GM19467 (cell line): ENCODE data around the gene TMEM200C.
A peak's percentile ranks its signal among the peaks of the same experiment; 100 is the strongest.
"Not testable (repeated sequence)": the region's sequence is repeated elsewhere in the genome, so short reads cannot be mapped to it uniquely, and the experiment has no call there.

ENCODE experiments used
- ATAC-seq: cut with Tn5 transposase; IDR thresholded peaks from one replicate; pipeline ENCODE4 v1.9.1; 2021; ENCODE audit warnings: mild to moderate bottlenecking, moderate library complexity; ENCODE audit not compliant: unreplicated experiment

Gene TMEM200C

DNA sequence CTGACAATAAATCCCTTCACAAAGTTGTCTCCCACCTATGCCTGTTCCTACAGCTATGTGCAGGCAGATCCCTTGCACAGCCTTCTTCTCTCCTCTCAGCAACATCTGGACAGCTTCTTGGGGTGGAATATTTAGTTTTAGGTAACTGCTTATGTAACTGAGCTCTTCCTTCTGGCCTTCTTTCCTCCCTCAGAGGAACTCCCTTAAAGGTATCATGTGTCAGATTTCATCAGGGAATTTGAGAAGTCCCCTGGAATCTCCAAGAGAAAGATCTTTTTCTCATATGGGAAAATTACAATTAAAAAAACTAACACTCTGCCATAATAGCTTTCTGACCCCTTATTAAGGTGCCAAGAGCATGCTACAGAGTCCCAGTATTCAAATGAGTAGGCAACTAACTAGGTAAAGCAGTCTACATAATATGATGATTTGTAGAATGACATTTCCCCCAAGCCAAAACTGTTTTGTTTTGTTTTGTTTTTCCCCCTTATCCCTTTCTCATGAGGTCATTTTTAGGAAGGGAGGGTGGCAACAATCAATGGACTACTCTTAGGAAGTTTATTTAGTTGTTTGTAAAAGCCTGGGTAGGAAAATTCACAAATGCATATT lies 2.4 kb downstream of the TMEM200C start:
- no peak for ATAC-seq

DNA sequence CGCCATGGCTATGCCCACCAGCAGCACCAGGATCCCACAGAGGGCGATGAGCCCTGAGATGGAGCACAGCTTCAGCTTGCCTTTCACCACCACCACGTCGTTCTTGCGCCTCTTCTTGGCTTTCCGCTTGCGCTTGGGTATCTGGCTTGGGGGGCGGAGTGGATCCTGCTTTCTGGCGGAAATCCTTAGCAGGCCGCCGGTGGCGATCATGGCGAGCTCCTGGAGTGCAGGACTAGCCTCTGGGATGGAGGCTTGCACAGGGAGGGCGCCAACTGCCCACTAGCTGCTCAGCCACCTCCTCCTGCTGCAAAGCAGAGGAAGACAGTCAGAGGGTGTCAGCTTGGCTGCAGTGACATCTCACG lies 3.5 kb downstream of the TMEM200C start:
- ATAC-seq: no peak

DNA sequence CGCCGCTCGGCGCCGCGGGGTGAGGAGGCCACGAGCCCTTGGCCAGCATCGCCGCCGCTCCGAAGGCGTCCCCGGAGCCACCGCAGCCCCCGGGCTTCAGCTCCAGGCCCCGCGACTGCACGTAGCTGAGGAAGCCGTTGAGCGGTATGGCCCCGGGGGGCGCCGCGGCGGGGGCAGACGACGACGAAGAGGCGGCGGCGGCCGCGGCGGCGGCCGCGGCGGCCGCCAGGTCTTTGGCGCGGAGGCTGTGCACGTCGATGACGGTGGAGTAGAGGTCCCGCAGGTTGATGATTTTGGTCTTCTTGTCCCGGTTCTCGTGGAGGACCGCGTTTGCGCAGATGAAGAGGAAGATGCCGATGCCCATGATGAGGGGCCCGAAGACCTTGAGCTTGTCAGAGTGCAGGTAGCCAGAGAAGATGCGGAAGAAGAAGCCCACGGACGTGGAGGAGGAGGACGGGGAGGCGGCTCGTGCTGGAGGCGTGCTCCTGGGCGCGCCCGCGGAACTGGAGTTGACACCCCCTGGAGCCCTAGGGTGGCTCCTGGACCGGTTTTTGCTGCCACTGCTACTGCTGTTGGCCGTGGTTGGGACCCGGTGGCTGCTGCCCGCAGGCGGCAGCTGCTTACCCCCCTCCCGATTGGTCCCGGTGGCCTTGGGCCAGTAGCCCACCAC lies 4.0 kb downstream of the TMEM200C start:
- ATAC-seq: no peak

DNA sequence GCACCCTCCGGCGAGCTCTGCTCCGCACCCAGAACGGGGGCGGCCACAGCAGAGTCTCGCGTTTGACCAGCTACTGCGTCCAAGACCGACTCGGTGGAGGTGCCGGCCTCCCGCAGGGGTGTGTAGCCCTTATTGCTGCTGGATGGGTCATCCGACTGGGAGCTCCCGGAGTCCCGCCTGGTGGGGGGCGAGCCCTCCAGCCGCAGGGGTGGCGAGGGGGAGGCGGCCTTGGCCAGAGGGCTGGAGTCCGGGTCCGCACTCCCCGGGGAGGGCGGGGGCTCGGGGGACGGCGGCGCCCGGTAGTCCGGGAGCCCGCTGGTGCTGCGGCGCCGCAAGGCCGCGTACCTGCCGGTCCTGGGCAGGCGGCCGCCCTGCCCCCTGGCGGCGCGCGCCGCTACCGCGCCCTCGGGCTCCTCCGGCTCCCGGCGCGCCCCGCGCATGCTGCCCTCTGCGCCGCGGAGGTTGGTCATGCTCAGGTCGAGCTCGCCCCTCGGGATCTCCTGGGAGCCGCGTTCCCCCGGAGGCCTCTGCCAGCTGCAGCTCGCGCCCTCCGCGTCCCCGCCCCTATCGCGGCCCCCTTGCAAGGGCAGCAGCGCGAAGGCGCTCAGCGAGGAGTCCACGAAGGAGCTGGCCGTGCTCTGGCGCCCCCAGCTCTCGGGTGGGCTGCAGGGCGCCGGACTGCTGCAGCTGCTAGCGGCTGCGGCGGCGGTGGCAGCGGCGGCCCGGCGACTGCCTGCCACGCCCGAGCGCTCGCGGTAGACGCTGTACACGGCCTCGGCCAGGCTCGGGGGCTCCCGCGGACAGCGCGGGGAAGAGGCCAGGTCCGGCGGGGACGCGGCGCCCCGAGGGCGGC lies 4.8 kb downstream of the TMEM200C start:
- ATAC-seq: peak; percentile 82

DNA sequence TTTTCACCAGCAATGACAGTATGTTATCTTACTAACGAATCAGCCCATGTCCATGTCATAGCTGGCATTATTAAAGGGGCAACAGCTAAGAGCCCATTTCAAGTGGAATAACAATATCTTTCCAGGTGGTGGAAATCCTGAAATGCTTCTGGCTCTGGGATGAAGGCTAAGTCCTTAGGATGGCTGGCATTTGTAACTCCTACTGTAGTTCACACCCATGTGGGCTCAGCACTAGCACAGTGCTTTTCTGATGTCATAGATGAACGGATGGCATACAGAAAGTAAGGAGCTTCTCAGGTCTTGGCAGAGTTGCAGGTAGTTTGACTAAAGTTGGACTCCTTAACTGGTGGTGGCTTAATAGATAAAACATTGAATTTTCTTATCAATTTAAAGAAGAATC lies 10.0 kb downstream of the TMEM200C start:
- no peak for ATAC-seq

DNA sequence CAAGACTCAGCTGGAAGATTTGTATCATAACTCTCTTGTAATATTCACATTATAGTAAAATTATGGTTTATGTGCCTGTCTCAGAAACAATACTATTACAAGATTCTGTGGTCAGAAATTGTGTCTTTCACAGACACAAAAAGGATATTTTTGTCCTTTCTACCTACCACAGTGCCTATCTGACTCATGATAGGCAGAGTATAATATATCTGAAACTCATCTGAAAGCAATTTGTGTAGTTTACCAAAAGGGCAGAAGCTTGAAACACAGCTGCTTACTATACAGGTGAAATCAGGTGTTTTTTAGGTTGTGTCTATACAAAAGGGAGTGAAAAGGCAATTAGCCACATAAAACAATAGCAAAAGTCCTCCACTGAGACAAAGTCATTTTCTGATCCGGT lies 10.9 kb downstream of the TMEM200C start:
- ATAC-seq: no peak

DNA sequence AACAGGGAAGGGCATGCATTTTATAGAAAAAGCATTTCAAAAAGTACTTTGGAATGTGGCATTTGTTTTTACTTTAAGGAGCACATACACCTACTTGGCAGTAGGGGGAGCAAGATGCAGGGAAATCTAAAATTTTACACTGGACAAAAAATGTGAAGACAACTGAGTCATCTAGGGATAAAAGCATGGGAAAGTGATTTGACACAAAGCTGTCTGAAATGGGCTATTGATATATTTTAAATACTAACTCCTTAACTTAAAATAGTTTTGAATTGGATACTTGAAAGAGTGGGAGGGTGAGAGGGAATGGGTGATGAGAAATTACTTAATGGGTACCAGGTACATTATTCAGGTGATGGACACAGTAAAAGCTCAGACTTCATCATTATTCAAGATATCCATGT lies 15.8 kb downstream of the TMEM200C start:
- ATAC-seq: no peak

DNA sequence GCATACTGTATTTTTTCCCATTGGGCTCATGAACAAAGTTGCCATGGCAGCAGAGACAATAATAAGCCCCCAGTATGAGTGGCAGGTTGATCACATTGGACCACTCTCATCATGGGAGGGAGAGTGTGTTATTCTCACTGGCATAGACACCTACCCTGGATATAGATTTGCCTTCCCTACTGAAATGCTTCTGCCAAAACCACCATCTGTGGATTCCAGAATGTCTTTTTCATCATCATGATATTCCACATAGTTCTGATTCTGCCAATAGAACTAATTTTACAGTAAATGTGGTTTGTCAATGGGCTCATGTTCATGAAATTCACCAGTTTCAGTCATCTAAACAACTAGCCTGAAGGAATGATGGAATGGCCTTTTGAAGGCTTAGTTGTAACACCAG lies 18.4 kb downstream of the TMEM200C start:
- ATAC-seq: no peak

DNA sequence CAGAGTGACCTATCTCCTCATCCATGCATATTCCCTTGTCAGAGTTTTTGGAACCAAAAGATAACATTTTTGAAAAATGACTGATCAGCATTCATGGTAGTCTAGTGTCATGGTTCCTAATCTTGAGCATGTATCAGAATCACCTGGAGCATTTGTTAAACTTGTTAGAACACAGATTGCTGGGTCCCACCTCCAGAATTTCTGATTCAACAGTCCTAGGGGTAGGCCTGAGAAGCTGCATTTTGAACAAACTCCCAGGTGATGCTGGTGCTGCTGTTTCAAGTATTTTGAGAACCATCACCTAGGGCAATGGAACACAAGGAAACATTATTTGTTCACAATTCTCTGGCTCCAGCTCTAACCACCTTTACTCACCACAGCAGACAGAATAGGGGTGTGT lies 21.0 kb downstream of the TMEM200C start:
- ATAC-seq: no peak

DNA sequence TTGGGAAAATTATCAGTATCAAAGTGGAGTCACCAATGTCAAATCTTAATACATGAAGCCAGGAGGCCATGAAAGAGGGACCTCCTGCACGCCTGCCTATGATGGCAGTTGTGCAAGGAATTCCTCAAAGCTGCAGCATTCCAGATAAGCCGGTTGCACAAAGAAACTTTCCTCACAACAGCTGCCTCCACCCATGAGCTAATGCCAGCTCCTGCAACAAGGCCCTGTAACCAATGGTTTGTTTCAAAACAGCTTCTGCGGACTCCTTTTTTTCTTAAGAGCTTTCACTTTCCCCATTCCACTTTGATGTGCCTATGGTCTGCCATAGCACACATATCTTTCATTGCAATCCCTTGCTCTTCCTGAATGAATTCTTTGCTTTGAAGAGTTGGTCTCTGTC lies 22.4 kb downstream of the TMEM200C start:
- no peak for ATAC-seq

DNA sequence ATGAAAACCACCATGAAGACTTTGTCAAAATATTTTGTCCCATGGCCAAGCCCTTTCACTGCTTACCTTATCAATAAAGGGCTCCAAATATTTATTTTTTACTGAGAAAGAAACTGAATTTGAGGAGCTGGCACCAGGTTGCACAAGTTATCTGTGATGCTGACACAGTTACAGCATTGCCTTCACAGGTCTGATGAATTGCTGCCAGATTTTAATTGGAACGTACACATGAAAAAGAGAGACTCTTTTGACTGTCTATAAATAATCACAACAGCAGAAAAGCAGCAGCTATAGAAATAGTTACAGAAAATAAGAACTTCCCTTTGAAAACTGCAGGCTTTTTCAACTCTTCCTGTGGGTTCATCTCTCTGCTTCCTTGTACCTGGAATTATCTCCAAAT lies 23.9 kb downstream of the TMEM200C start:
- ATAC-seq: no peak

DNA sequence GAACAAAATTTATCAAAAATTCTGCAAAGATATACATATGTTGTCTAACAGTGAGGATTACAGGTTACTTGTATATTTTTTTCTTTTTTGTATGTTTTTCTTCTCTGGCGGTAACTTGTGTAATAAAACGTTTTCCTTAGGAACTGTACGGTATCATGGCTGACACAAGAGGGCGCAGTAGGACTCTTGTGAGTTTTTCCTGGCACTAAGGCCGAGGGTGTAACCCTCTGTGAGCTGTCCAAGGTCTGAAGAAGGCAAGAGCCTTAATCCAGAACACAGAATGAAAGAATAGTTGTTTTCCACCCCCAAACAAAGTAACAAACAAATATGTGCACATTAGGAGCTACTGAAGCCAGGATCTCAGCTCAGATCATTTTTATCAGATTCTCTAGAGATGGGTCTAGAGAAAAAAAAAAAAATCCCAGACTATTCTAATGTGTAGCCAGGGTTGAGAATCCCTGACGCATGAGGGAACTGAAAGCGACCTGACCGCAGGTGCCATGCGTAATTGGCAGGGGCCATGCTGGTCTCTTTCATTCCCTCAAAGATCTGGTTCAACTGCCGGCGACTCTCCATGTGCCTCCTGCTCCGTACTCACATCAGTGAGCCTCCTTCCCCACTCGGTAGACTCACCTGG lies 27.0 kb downstream of the TMEM200C start:
- peak; percentile 66 for ATAC-seq

DNA sequence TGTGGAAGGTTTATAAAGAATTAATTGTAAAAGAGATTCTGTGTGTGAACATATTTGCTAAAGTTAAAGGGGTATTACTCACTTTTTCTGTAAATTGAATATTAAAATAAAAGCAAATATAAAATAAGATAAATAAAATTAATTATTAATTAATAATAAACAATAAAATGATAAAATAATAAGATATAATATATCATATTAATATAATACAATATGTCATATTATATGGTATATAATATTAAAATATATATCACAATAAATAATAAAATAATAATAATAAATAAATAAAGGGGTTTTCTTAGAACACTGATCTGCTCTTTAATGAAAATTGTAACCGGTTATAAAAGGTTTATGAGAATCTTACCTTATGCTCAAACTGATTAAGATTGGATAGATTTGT lies 29.8 kb downstream of the TMEM200C start:
- no peak for ATAC-seq

DNA sequence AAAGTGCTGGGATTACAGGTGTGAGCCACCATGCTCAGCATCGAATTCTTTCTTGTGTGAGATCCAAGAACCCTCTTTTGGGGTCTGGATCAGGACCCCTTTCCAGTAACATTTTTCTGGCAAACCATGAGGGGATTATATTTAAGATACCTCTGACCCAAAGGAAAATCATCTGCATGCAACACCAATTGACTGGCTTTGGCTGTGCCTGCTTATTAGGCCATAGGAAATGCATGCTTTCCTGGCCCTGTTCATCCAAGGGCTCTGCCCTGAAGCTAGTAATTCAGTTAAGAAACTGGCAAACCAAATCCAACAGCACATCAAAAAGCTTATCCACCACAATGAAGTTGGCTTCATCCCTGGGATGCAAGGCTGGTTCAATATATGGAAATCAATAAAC lies 33.2 kb downstream of the TMEM200C start:
- not testable (repeated sequence) for ATAC-seq

DNA sequence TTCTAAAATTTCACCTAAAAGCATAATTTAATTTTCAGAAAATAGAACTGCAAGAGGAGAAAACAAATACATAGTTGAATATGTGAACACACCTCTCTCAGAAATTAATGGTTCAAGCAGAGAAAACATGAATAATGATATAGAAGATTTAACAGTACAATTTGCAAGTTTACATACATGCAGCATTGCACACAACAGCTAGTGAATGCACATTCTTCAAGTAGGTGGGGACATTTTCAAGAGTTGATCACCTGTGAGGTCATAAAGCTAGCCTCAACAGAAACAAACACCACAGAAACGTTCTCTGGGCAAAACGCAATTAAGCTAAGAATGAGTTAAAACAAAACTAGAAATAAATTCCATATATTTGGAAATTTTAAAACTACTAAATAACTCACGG lies 38.1 kb downstream of the TMEM200C start:
- ATAC-seq: no peak

DNA sequence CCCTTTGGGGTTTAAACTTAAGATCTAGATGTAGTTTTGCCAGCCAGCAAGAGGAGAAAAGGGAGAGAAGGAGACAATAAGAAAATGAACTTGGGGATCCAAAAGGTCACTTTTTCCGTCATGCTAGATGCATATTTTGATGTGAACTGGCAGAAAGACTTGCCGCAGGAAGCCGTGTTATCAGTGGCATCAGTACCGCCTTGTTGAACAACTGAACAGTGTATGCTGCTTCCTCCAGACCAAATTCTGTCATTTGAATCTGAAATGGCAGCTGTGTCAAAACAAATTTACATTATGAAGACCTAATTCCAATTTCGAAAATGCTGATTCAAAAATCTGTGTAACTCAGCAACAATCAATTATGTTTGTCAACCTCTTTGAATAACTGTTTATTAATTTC lies 42.1 kb downstream of the TMEM200C start:
- ATAC-seq: no peak

DNA sequence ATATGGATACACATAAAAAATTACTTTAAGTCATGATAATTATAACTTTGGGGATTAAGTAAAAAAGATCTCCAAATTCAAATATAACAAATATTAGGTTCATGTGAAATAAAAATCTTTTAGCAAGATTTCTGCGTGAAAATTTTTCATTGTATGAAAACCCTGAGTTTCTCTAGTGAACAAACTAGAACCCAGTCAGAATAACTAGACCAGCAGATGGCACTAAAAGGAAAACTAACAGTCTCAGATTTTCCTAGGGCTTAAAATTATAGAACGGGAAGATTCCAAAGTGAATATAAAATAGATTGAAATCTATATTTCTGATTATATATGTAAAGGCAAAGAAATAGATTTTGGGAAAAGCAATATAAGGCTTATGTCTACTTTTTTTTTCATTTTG lies 43.3 kb downstream of the TMEM200C start:
- ATAC-seq: no peak

DNA sequence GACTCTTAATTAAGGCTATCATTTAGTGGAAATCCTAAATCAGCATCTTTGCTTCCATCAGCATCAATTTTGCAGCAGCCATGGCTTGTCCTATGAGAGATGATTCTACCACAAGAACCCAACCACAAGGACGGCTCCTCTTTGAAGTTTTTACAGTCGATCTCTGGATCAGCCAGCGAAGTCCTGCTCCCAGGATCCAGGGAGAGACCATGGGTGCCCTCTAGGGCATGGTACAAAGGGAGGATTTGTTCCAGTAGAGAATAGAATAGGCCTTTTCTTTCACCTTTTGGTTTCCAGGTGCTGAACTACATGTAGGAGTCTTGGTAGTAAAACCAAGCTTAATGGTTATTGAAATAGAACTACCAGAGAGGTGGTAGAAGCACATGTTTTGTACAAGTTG lies 52.7 kb downstream of the TMEM200C start:
- ATAC-seq: no peak

DNA sequence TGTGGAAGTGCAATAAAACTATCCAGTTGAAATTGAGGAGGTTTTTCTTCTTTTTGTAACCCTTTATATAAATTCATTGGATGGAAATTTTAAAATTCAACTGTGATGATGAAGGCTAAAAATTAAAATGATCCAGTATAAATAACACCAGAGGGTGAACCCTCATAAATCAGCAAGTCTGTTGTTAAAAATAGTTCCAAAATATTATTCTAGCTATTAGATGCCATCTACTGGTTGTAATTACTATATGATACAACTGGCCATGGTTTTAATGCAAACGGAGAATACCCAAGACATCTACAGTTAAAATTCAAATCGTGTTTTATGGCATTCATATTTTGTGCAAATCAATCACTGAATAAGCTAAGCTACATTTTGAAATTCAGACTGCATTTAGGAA lies 53.8 kb downstream of the TMEM200C start:
- ATAC-seq: no peak

DNA sequence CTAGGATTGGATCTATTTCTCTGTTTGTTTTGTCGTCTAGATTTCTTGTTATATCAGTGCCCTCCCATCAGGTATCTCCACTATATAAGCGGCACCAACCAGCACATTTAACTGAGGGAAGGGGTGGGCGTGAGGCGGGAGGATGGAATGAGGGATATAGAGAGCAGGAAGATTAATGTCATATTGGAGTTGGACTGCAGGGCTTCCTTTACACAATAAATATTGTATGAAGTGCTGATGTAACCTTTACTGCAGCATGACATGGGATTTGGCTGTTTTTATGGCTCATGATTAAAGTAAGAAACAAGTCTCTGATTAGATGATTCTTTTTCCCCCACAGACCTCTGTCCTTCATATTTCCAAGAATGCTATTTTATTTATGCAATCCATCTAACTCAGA lies 54.8 kb downstream of the TMEM200C start:
- ATAC-seq: no peak

DNA sequence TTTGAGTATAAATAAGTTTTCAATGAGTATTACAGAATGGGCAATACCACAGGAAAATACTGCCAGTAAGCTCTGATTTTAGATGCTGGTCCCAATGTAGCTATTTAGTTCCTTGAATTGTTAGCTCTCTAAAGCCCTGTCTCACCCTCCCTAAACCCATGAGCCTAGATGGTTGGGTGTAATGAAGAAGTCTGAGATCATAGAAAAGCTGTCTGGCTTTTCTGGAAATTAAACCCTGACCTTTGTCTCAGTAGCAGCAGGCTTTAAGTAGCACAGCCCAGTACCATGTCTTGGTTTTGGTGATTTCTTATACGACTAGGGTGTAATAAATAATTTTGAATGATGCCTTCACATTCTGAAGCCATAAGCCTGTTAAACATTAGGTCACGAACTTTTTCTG lies 55.3 kb downstream of the TMEM200C start:
- ATAC-seq: no peak

DNA sequence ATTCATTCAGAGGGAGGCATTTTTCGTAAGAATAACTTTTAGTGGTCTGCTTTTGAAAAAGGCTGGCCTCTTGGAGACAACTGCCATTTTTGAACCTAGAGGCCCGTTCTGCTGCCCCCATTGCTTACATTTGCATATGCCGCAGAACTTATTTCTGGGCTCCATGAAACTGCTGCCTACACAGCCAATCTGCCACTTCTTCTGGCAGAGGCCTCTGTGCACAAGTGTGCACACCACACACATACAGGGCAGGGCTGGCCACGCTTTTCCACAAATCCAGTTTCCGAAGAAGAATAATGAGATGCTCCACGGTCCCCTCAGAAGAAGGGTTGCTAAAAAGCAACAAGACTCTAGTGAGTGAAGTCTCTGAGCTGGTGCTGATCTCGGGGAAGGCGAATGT lies 56.2 kb downstream of the TMEM200C start:
- no peak for ATAC-seq
